ENCODE data around the gene PAX8.

PAX8 gene

GRCh38 chr2:113223813-113224212 lies 54.9 kb downstream of the PAX8 start:
- Histone ChIP-seq H3K79me1 (ENCODE audit: low read depth, low read length) (no peaks in the 10 kb centered on the region), H2BK15ac (ENCODE audit: low read length) (no peak overlapping the region), H3K9ac (ENCODE audit: low read depth, low read length, poor library complexity) (no peak overlapping the region), H3K23ac (ENCODE audit: low read depth, low read length, poor library complexity) (no peak overlapping the region), H2BK5ac (ENCODE audit: low read length) (no peak overlapping the region), H3K4me2 (ENCODE audit: insufficient read depth, low read length, poor library complexity, severe bottlenecking) (no peak overlapping the region), H3K18ac (ENCODE audit: low read length) (no peak overlapping the region), H2BK120ac (ENCODE audit: low read depth, low read length) (no peak overlapping the region), H2AK5ac (ENCODE audit: low read depth, low read length) (no peak overlapping the region), H2AFZ (ENCODE audit: low read length) (no peak overlapping the region), H4K8ac (ENCODE audit: low read depth, low read length) (no peak overlapping the region), H3K27ac (replicated peaks; ENCODE audit: low read length) (no peak overlapping the region), H3K36me3 (replicated peaks in 1 of 2; ENCODE audit: control insufficient read depth in 2 of 2, insufficient read depth in 2 of 2, low read length in 2 of 2) (no peaks in the 10 kb centered on the region), H3K4me1 (ENCODE audit: control insufficient read depth in 2 of 2, insufficient read depth in 1 of 2, low read depth in 1 of 2, low read length in 2 of 2) (peaks cover 17 to 23% of the 10 kb centered on the region in 2 donors), H3K27me3 (ENCODE audit: control insufficient read depth in 3 of 3, insufficient read depth in 3 of 3, low read depth in 1 of 3, low read length in 3 of 3) (no peaks in the 10 kb centered on the region), H3K14ac (ENCODE audit: low read length) (no peak overlapping the region), H3K9me3 (replicated peaks in 1 of 2; ENCODE audit: control insufficient read depth in 2 of 2, insufficient read depth in 1 of 2, low read depth in 1 of 2, low read length in 2 of 2) (no peaks in the 10 kb centered on the region), H4K91ac (ENCODE audit: low read depth, low read length, poor library complexity) (no peak overlapping the region), H2BK12ac (ENCODE audit: low read length) (no peak overlapping the region), H3K4ac (ENCODE audit: low read length) (no peak overlapping the region), H3K4me3 (ENCODE audit: low read length in 2 of 2) (no peak overlapping the region)
- whole genome bisulfite sequencing, 2 donors (ENCODE audit: extremely low coverage in 2 of 2, insufficient read length in 2 of 2, insufficient replicate concordance in 1 of 2): 100% methylated on average over 1 of the region's 1 CpG
- DNase-seq (ENCODE audit: low spot score): no peak

- Histone ChIP-seq H2BK120ac (ENCODE audit: low read depth, low read length) (no peak overlapping the region), H3K27ac (replicated peaks; ENCODE audit: low read length) (no peak overlapping the region), H3K79me1 (ENCODE audit: low read depth, low read length) (no peaks in the 10 kb centered on the region), H3K4me1 (ENCODE audit: control insufficient read depth in 2 of 2, insufficient read depth in 1 of 2, low read depth in 1 of 2, low read length in 2 of 2) (peaks cover 22 to 40% of the 10 kb centered on the region in 2 donors), H3K18ac (ENCODE audit: low read length) (no peak overlapping the region), H3K23ac (ENCODE audit: low read depth, low read length, poor library complexity) (no peak overlapping the region), H3K36me3 (replicated peaks in 1 of 2; ENCODE audit: control insufficient read depth in 2 of 2, insufficient read depth in 2 of 2, low read length in 2 of 2) (no peaks in the 10 kb centered on the region), H4K8ac (ENCODE audit: low read depth, low read length) (no peak overlapping the region), H3K4me2 (ENCODE audit: insufficient read depth, low read length, poor library complexity, severe bottlenecking) (no peak overlapping the region), H2BK12ac (ENCODE audit: low read length) (no peak overlapping the region), H3K14ac (ENCODE audit: low read length) (no peak overlapping the region), H4K91ac (ENCODE audit: low read depth, low read length, poor library complexity) (no peak overlapping the region), H2AK5ac (ENCODE audit: low read depth, low read length) (peak overlapping the region; percentile 3), H3K4me3 (ENCODE audit: low read length in 2 of 2) (no peak overlapping the region), H3K4ac (ENCODE audit: low read length) (no peak overlapping the region), H3K9ac (ENCODE audit: low read depth, low read length, poor library complexity) (no peak overlapping the region), H3K9me3 (replicated peaks in 1 of 2; ENCODE audit: control insufficient read depth in 2 of 2, insufficient read depth in 1 of 2, low read depth in 1 of 2, low read length in 2 of 2) (no peaks in the 10 kb centered on the region), H2BK5ac (ENCODE audit: low read length) (no peak overlapping the region), H2BK15ac (ENCODE audit: low read length) (no peak overlapping the region), H2AFZ (ENCODE audit: low read length) (no peak overlapping the region), H3K27me3 (ENCODE audit: control insufficient read depth in 3 of 3, insufficient read depth in 3 of 3, low read depth in 1 of 3, low read length in 3 of 3) (no peaks in the 10 kb centered on the region)
- no CpG with 5 or more reads among the region's 6 CpGs for WGBS, 2 donors (ENCODE audit: extremely low coverage in 2 of 2, insufficient read length in 2 of 2, insufficient replicate concordance in 1 of 2)
- DNase-seq (ENCODE audit: low spot score): no peak
These were observed 56.9 kb downstream of the PAX8 start for GRCh38 chr2:113221846-113222245.

GRCh38 chr2:113220970-113221708 lies 57.6 kb downstream of the PAX8 start:
- Histone ChIP-seq H2BK5ac (ENCODE audit: low read length) (no peak overlapping the region), H2BK15ac (ENCODE audit: low read length) (no peak overlapping the region), H3K4me1 (ENCODE audit: control insufficient read depth in 2 of 2, insufficient read depth in 1 of 2, low read depth in 1 of 2, low read length in 2 of 2) (peaks cover 19 to 38% of the 10 kb centered on the region in 2 donors), H2AFZ (ENCODE audit: low read length) (no peak overlapping the region), H3K27ac (replicated peaks; ENCODE audit: low read length) (no peak overlapping the region), H2BK120ac (ENCODE audit: low read depth, low read length) (no peak overlapping the region), H3K18ac (ENCODE audit: low read length) (no peak overlapping the region), H4K8ac (ENCODE audit: low read depth, low read length) (no peak overlapping the region), H3K4me3 (ENCODE audit: low read length in 2 of 2) (no peak overlapping the region), H3K23ac (ENCODE audit: low read depth, low read length, poor library complexity) (no peak overlapping the region), H3K4ac (ENCODE audit: low read length) (no peak overlapping the region), H2BK12ac (ENCODE audit: low read length) (no peak overlapping the region), H3K9ac (ENCODE audit: low read depth, low read length, poor library complexity) (no peak overlapping the region), H3K9me3 (replicated peaks in 1 of 2; ENCODE audit: control insufficient read depth in 2 of 2, insufficient read depth in 1 of 2, low read depth in 1 of 2, low read length in 2 of 2) (no peaks in the 10 kb centered on the region), H4K91ac (ENCODE audit: low read depth, low read length, poor library complexity) (no peak overlapping the region), H2AK5ac (ENCODE audit: low read depth, low read length) (no peak overlapping the region), H3K4me2 (ENCODE audit: insufficient read depth, low read length, poor library complexity, severe bottlenecking) (no peak overlapping the region), H3K79me1 (ENCODE audit: low read depth, low read length) (no peaks in the 10 kb centered on the region), H3K27me3 (ENCODE audit: control insufficient read depth in 3 of 3, insufficient read depth in 3 of 3, low read depth in 1 of 3, low read length in 3 of 3) (no peaks in the 10 kb centered on the region), H3K36me3 (replicated peaks in 1 of 2; ENCODE audit: control insufficient read depth in 2 of 2, insufficient read depth in 2 of 2, low read length in 2 of 2) (no peaks in the 10 kb centered on the region), H3K14ac (ENCODE audit: low read length) (no peak overlapping the region)
- no peak for DNase-seq (ENCODE audit: low spot score)
- no CpG with 5 or more reads among the region's 6 CpGs for WGBS, 2 donors (ENCODE audit: extremely low coverage in 2 of 2, insufficient read length in 2 of 2, insufficient replicate concordance in 1 of 2)

GRCh38 chr2:113219889-113220641 lies 58.7 kb downstream of the PAX8 start:
- Histone ChIP-seq H4K91ac (ENCODE audit: low read depth, low read length, poor library complexity) (no peak overlapping the region), H2BK5ac (ENCODE audit: low read length) (no peak overlapping the region), H2AK5ac (ENCODE audit: low read depth, low read length) (peak overlapping the region; percentile 36), H3K4ac (ENCODE audit: low read length) (no peak overlapping the region), H2BK120ac (ENCODE audit: low read depth, low read length) (peak overlapping the region; percentile 37), H3K4me2 (ENCODE audit: insufficient read depth, low read length, poor library complexity, severe bottlenecking) (no peak overlapping the region), H2BK12ac (ENCODE audit: low read length) (no peak overlapping the region), H3K4me1 (ENCODE audit: control insufficient read depth in 2 of 2, insufficient read depth in 1 of 2, low read depth in 1 of 2, low read length in 2 of 2) (peaks cover 13 to 29% of the 10 kb centered on the region in 2 donors), H2BK15ac (ENCODE audit: low read length) (peak overlapping the region; percentile 61), H3K4me3 (ENCODE audit: low read length in 2 of 2) (no peak overlapping the region), H3K9ac (ENCODE audit: low read depth, low read length, poor library complexity) (no peak overlapping the region), H3K9me3 (replicated peaks in 1 of 2; ENCODE audit: control insufficient read depth in 2 of 2, insufficient read depth in 1 of 2, low read depth in 1 of 2, low read length in 2 of 2) (no peaks in the 10 kb centered on the region), H3K79me1 (ENCODE audit: low read depth, low read length) (no peaks in the 10 kb centered on the region), H3K27ac (replicated peaks; ENCODE audit: low read length) (no peak overlapping the region), H3K36me3 (replicated peaks in 1 of 2; ENCODE audit: control insufficient read depth in 2 of 2, insufficient read depth in 2 of 2, low read length in 2 of 2) (no peaks in the 10 kb centered on the region), H3K18ac (ENCODE audit: low read length) (peak overlapping the region; percentile 86), H3K14ac (ENCODE audit: low read length) (no peak overlapping the region), H3K27me3 (ENCODE audit: control insufficient read depth in 3 of 3, insufficient read depth in 3 of 3, low read depth in 1 of 3, low read length in 3 of 3) (no peaks in the 10 kb centered on the region), H4K8ac (ENCODE audit: low read depth, low read length) (no peak overlapping the region), H2AFZ (ENCODE audit: low read length) (no peak overlapping the region), H3K23ac (ENCODE audit: low read depth, low read length, poor library complexity) (no peak overlapping the region)
- no peak for DNase-seq (ENCODE audit: low spot score)
- no CpG with 5 or more reads among the region's 6 CpGs for WGBS, 2 donors (ENCODE audit: extremely low coverage in 2 of 2, insufficient read length in 2 of 2, insufficient replicate concordance in 1 of 2)
